Measurements from ENCODE around the gene SLC7A6. TPM values are rescaled to one million over a fixed set of nuclear protein-coding genes. Genes with fewer than 3 reads are reported as not detected.
A peak's percentile ranks its signal among the peaks of the same experiment; 100 is the strongest.

SLC7A6 gene
- total and polyA plus RNA-seq, 10 of the 15 experiments (the other 5 are each of a cell fraction or from before 2014, with no cell fraction given), result 8.2 to 60.4 (median 28.6) TPM

- POLR2A ChIA-PET, result interaction anchor here (0.6 to 2.0 kb wide), 8 partner anchors 17 to 419 kb away, joined by 5 to 14 read pairs (median 6); no protein-coding TSS in a partner anchor
- no peaks in the 10 kb centered on the region for H4K20me1 ChIP-seq (ENCODE audit: control insufficient read depth, insufficient read depth)
- SMC1A ChIA-PET (ENCODE audit: uncharacterized antibody, unreplicated experiment), result interaction anchor here (1.3 to 3.4 kb wide), 3 partner anchors 14 to 68 kb away, joined by 4 to 10 read pairs (median 5); partner anchors contain the start of genes PRMT7 and SLC7A6OS
- ATAC-seq, result no peak
- H3K27me3 ChIP-seq (replicated peaks in 1 of 2; ENCODE audit: control insufficient read depth in 2 of 2, insufficient read depth in 2 of 2, low read length in 1 of 2), result no peaks in the 10 kb centered on the region
- no peaks in the 10 kb centered on the region for H3K9me3 ChIP-seq (replicated peaks; ENCODE audit: control insufficient read depth, insufficient read depth, low read length)
- RAD21 ChIA-PET (ENCODE audit: unreplicated experiment), result interaction anchor here (0.7 to 2.9 kb wide), 4 partner anchors 18 to 281 kb away, joined by 3 to 17 read pairs (median 5); no protein-coding TSS in a partner anchor
- no peaks in the 10 kb centered on the region for H3K36me3 ChIP-seq (ENCODE audit: control insufficient read depth in 2 of 2, insufficient read depth in 2 of 2, low read length in 1 of 2)
- no peak overlapping the region for H3K4me3 ChIP-seq
- WGBS (ENCODE audit: insufficient coverage, insufficient replicate concordance, low lambda C conversion rate, missing lambda C conversion rate), result 73% methylated on average over 9 of the region's 9 CpGs
- intact Hi-C loops (cut with micrococcal nuclease; ENCODE audit: unreplicated experiment) (no loop called here), in situ Hi-C loops (cut with MboI) (no loop called here)
- H3K79me2 ChIP-seq (ENCODE audit: control insufficient read depth, insufficient read depth, low read length), result no peaks in the 10 kb centered on the region
- no peak for TF ChIP-seq IKZF1 (conservative IDR thresholded peaks at IDR 0.05)
- TF ChIP-seq RAD21 (IDR thresholded peaks at IDR 0.05; ENCODE audit: insufficient read depth, low read depth, low read length), result no peak
- no peak overlapping the region for H2AFZ ChIP-seq (ENCODE audit: control insufficient read depth, low read depth, low read length)
- H3K9ac ChIP-seq (ENCODE audit: control insufficient read depth, insufficient read depth, low read length), result no peak overlapping the region
- no TSS peak for BruUV-seq (replicated peaks)
- H3K4me1 ChIP-seq (ENCODE audit: control insufficient read depth, insufficient read depth, low read length), result peaks cover 18% of the 10 kb centered on the region
- no peak for FAIRE-seq
- no peak overlapping the region for H3K27ac ChIP-seq (ENCODE audit: control insufficient read depth, insufficient read depth)
- CTCF ChIA-PET, result interaction anchor here (1.5 to 7.5 kb wide), 3 partner anchors 15 to 85 kb away, joined by 5 to 108 read pairs (median 64); partner anchors contain the start of gene SLC7A6
- H3K4me2 ChIP-seq (ENCODE audit: control insufficient read depth, insufficient read depth), result no peak overlapping the region
- DNase-seq (ENCODE audit: low read depth, low spot score), result no peak
Measured at GRCh38 chr16:68242926-68243858, 21.1 kb upstream of the SLC7A6 start.

- intact Hi-C loops (cut with micrococcal nuclease; ENCODE audit: unreplicated experiment), result no loop called here
- no TSS peak for BruUV-seq (replicated peaks)
- SMC1A ChIA-PET (ENCODE audit: uncharacterized antibody, unreplicated experiment), result interaction anchor here (0.9 to 2.5 kb wide), 8 partner anchors 13 to 124 kb away, joined by 3 to 9 read pairs (median 4); partner anchors contain the start of genes PRMT7 and SLC7A6OS
- Histone ChIP-seq H3K4me3 (peak overlapping the region; percentile 97), H3K27me3 (replicated peaks in 1 of 2; ENCODE audit: control insufficient read depth in 2 of 2, insufficient read depth in 2 of 2, low read length in 1 of 2) (no peaks in the 10 kb centered on the region), H3K79me2 (ENCODE audit: control insufficient read depth, insufficient read depth, low read length) (no peaks in the 10 kb centered on the region), H3K9me3 (replicated peaks; ENCODE audit: control insufficient read depth, insufficient read depth, low read length) (no peaks in the 10 kb centered on the region), H3K4me2 (ENCODE audit: control insufficient read depth, insufficient read depth) (peak overlapping the region; percentile 90), H2AFZ (ENCODE audit: control insufficient read depth, low read depth, low read length) (peak overlapping the region; percentile 95), H3K4me1 (ENCODE audit: control insufficient read depth, insufficient read depth, low read length) (peaks cover 18% of the 10 kb centered on the region), H3K27ac (ENCODE audit: control insufficient read depth, insufficient read depth) (no peak overlapping the region), H3K36me3 (ENCODE audit: control insufficient read depth in 2 of 2, insufficient read depth in 2 of 2, low read length in 1 of 2) (no peaks in the 10 kb centered on the region), H4K20me1 (ENCODE audit: control insufficient read depth, insufficient read depth) (no peaks in the 10 kb centered on the region), H3K9ac (ENCODE audit: control insufficient read depth, insufficient read depth, low read length) (peak overlapping the region; percentile 68; the same call in 1 of the 2 replicates)
- POLR2A ChIA-PET, result interaction anchor here (0.6 to 2.0 kb wide), 9 partner anchors 8 to 223 kb away, joined by 3 to 14 read pairs (median 7); partner anchors contain the start of gene ESRP2
- 4% methylated on average over 20 of the region's 20 CpGs for WGBS (ENCODE audit: insufficient coverage, insufficient replicate concordance, low lambda C conversion rate, missing lambda C conversion rate)
- ATAC-seq (peak; percentile 6; the same call in 2 of the 3 replicates), DNase-seq (ENCODE audit: low read depth, low spot score) (no peak), FAIRE-seq (no peak)
- CTCF ChIA-PET, result interaction anchor here (0.7 to 7.5 kb wide), 7 partner anchors 16 to 892 kb away, joined by 3 to 108 read pairs (median 5); partner anchors contain the start of gene SLC7A6
- RAD21 ChIA-PET (ENCODE audit: unreplicated experiment), result interaction anchor here (1.3 to 1.4 kb wide), 3 partner anchors 17 to 457 kb away, joined by 4 to 7 read pairs (median 5); no protein-coding TSS in a partner anchor
- in situ Hi-C loops (cut with MboI), result no loop called here
- TF ChIP-seq CEBPZ (IDR thresholded peaks at IDR 0.05; ENCODE audit: low read depth, low read length), result no peak
- no peak for TF ChIP-seq RB1 (IDR thresholded peaks at IDR 0.05; ENCODE audit: borderline replicate concordance)
- TF ChIP-seq CHD4 (IDR thresholded peaks at IDR 0.05), result no peak
Measured at GRCh38 chr16:68244481-68244902, 19.8 kb upstream of the SLC7A6 start.

All from GM12878 (cell line).